Adrenal gland (tissue), 12 donors: ENCODE data around the gene NLGN2. TPM values are rescaled to one million over a fixed set of nuclear protein-coding genes. Genes with fewer than 3 reads are reported as not detected.

Source experiments
- DNase-seq, 7 donors: peaks; one replicate each; pipeline ENCODE4 v3.0.0-alpha.2; 2019 to 2020
- H3K27ac ChIP-seq, 5 donors: fragments of 200-600 bp; sonication (generic) in 4 of 5; 1 replicate in 3 of 5; 2 replicates in 2 of 5; pipeline versions ENCODE4 v1.5.1 to v1.8.0; 2016 to 2020; ENCODE audit warnings: mild to moderate bottlenecking in 1 of 5
- H3K27me3 ChIP-seq: fragments of 200-600 bp; 2 replicates; pipeline ENCODE4 v1.8.0; 2021
- H3K36me3 ChIP-seq, 2 donors: fragments of 200-600 bp; replicated peaks in 1 of 2; 1 replicate in 1 of 2; 2 replicates in 1 of 2; pipeline versions ENCODE4 v1.5.1 to v1.8.0; 2018 to 2022
- H3K4me1 ChIP-seq, 2 donors: fragments of 200-600 bp; replicated peaks in 1 of 2; 1 replicate in 1 of 2; 2 replicates in 1 of 2; pipeline versions ENCODE4 v1.5.1 to v1.8.0; 2018 to 2021
- H3K4me3 ChIP-seq, 4 donors: fragments of 200-600 bp; sonication (generic) in 3 of 4; one replicate each; pipeline ENCODE4 v1.5.1; 2016 to 2018
- H3K9me3 ChIP-seq, 3 donors: fragments of 200-600 bp; sonication (generic) in 1 of 3; replicated peaks in 1 of 3; 1 replicate in 2 of 3; 2 replicates in 1 of 3; pipeline versions ENCODE4 v1.5.1 to v1.8.0; 2016 to 2021
- CTCF ChIP-seq, 6 experiments: fragments of 450-650 bp in 4 of 6; fragments of 200-600 bp in 2 of 6; sonication (generic) in 1 of 6; IDR thresholded peaks; 1 replicate in 5 of 6; 2 replicates in 1 of 6; pipeline versions ENCODE4 v1.5.1 to v1.8.0; 2016 to 2021; ENCODE audit warnings: antibody characterized with exemption in 6 of 6, mild to moderate bottlenecking in 2 of 6, moderate library complexity in 1 of 6
- POLR2A ChIP-seq, 2 donors: fragments of 450-650 bp; IDR thresholded peaks; one replicate each; pipeline ENCODE4 v1.6.1; 2017; ENCODE audit warnings: antibody characterized with exemption in 2 of 2, mild to moderate bottlenecking in 2 of 2, moderate library complexity in 1 of 2
- WGBS, 4 donors: extraction: QIAGEN DNeasy Blood & Tissue Kit in 2 of 4; methylation state at CpG; one replicate each; pipeline versions ENCODE4 v1.1.5 to v1.1.7; 2013 to 2017; 5-methylcytosine and 5-hydroxymethylcytosine counted together
- intact Hi-C, 2 donors: fragments of 100-400 bp; cut with DNase I; formaldehyde crosslinking; loops; one replicate each; pipeline versions ENCODE4 v1.14.1 to v1.15.0; 2022 to 2023
- polyA plus RNA-seq, 3 donors: library from polyadenylated mRNA; stranded (reverse); fragments of 200-250 nt in 2 of 3; fragments of 350-450 nt in 1 of 3; fragmentation: Illumina TruSeq in 1 of 3; extraction: RNeasy Lipid Tissue Mini Kit (QIAGEN cat#74804) in 1 of 3; gene quantifications; one replicate each; pipeline ENCODE4 v1.2.3, GENCODE V29; 2013 to 2014
- total RNA-seq, 9 donors: library from RNA; depleted of rRNA in 4 of 9; stranded (reverse); fragments of >200 nt in 4 of 9; fragments of 120-200 nt in 1 of 9; fragmentation: NEBNext Ultra II Directional in 1 of 9; extraction: Animal tissue kit (Norgen Biotek cat#: 25700) in 1 of 9; gene quantifications; one replicate each; pipeline versions ENCODE4 v1.1.0 to v1.2.4, GENCODE V29; 2013 to 2023
- donor health status: healthy with polysubstance abuse.
- donor health status: Bipolar disorder and iron deficiency.
- donor health status: DM: yes; HTN: yes; CAD: no.
- donor health status: DM: no; HTN: no; CAD: no.
- donor health status: DM: no; HTN: no; CAD: no.
- donor health status: DM: yes; HTN: yes; CAD: no.

NLGN2 gene
- total and polyA plus RNA-seq, 12 donors, result 2.8 to 44.6 (median 16.6) TPM

- no peak for DNase-seq
- no peaks in the 10 kb centered on the region for H3K9me3 ChIP-seq
- no peaks in the 10 kb centered on the region for H3K27me3 ChIP-seq
- TF ChIP-seq CTCF (IDR thresholded peaks at IDR 0.05) (no peak), POLR2A (IDR thresholded peaks at IDR 0.05) (no peak)
- H3K27ac ChIP-seq, result no peak overlapping the region
- H3K4me3 ChIP-seq, result no peak overlapping the region
- WGBS, 4 donors, result 74 to 80% (median 79%) methylated on average over 3 to 6 of the region's 6 CpGs
- H3K4me1 ChIP-seq, result no peaks in the 10 kb centered on the region
- no peaks in the 10 kb centered on the region for H3K36me3 ChIP-seq
- intact Hi-C loops, result no loop called here
Observed at GRCh38 chr17:7413346-7413985, 5.8 kb downstream of the NLGN2 start.

DNA sequence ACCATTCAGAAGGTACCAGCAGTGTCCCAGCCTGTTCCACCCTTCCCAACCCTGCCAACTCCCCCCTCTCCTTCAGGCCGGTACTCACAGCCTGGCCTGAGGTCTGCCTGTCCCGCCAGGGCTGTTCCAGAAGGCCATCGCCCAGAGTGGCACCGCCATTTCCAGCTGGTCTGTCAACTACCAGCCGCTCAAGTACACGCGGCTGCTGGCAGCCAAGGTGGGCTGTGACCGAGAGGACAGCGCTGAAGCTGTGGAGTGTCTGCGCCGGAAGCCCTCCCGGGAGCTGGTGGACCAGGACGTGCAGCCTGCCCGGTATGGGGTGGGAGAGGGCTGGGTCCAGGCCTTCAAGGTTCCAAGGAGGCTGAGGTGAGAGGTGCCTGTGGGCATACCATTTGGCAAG, 7.2 kb downstream of the NLGN2 start:
- DNase-seq, result no peak
- no peaks in the 10 kb centered on the region for H3K4me1 ChIP-seq
- H3K36me3 ChIP-seq, result no peaks in the 10 kb centered on the region
- TF ChIP-seq POLR2A (IDR thresholded peaks at IDR 0.05) (no peak), CTCF (IDR thresholded peaks at IDR 0.05) (no peak)
- intact Hi-C loops, result no loop called here
- no peaks in the 10 kb centered on the region for H3K9me3 ChIP-seq
- H3K27ac ChIP-seq, result no peak overlapping the region
- H3K4me3 ChIP-seq, result no peak overlapping the region
- H3K27me3 ChIP-seq, result no peaks in the 10 kb centered on the region
- WGBS, 4 donors, result 84 to 89% (median 89%) methylated on average over 14 of the region's 14 CpGs

GRCh38 chr17:7415784-7416183, 8.1 kb downstream of the NLGN2 start:
- Histone ChIP-seq H3K4me3 (no peak overlapping the region), H3K27me3 (no peaks in the 10 kb centered on the region), H3K9me3 (no peaks in the 10 kb centered on the region), H3K36me3 (no peaks in the 10 kb centered on the region), H3K27ac (no peak overlapping the region), H3K4me1 (no peaks in the 10 kb centered on the region)
- 88 to 94% (median 92%) methylated on average over 9 to 23 of the region's 23 CpGs for WGBS, 4 donors
- DNase-seq, result no peak
- intact Hi-C loops, result no loop called here
- TF ChIP-seq CTCF (IDR thresholded peaks at IDR 0.05) (no peak), POLR2A (IDR thresholded peaks at IDR 0.05) (no peak)

- no peaks in the 10 kb centered on the region for H3K9me3 ChIP-seq
- intact Hi-C loops, result no loop called here
- 72 to 80% (median 79%) methylated on average over 5 to 6 of the region's 6 CpGs for WGBS, 4 donors
- no peaks in the 10 kb centered on the region for H3K27me3 ChIP-seq
- H3K4me1 ChIP-seq, result no peaks in the 10 kb centered on the region
- H3K36me3 ChIP-seq, result no peaks in the 10 kb centered on the region
- TF ChIP-seq CTCF (IDR thresholded peaks at IDR 0.05) (no peak), POLR2A (IDR thresholded peaks at IDR 0.05) (no peak)
- H3K27ac ChIP-seq, result no peak overlapping the region
- DNase-seq, result no peak
- H3K4me3 ChIP-seq, result no peak overlapping the region
Observed at GRCh38 chr17:7416323-7416722, 8.7 kb downstream of the NLGN2 start.
